Superior temporal gyrus (tissue), 1 donor: Measurements from ENCODE around the gene CLSTN2.

Source experiments
- DNase-seq: peaks from one replicate; pipeline ENCODE4 v3.0.0-alpha.2; 2016; ENCODE audit errors: extremely low spot score

CLSTN2 gene

GRCh38 chr3:140593766-140594165 is 658.8 kb downstream of the CLSTN2 start:
- DNase-seq = no peak

GRCh38 chr3:140595295-140595694 is 660.3 kb downstream of the CLSTN2 start:
- no peak for DNase-seq

- no peak for DNase-seq
Observed at GRCh38 chr3:140597364-140597763, 662.4 kb downstream of the CLSTN2 start.

- DNase-seq = no peak
Observed at GRCh38 chr3:140597792-140598191, 662.8 kb downstream of the CLSTN2 start.

- DNase-seq = no peak
Observed at GRCh38 chr3:140599009-140599408, 664.0 kb downstream of the CLSTN2 start.

GRCh38 chr3:140599496-140599895 is 664.5 kb downstream of the CLSTN2 start:
- no peak for DNase-seq

GRCh38 chr3:140601881-140602280 is 666.9 kb downstream of the CLSTN2 start:
- DNase-seq = no peak

GRCh38 chr3:140602781-140603180 is 667.8 kb downstream of the CLSTN2 start:
- DNase-seq = no peak

- no peak for DNase-seq
Observed at GRCh38 chr3:140603766-140604165, 668.8 kb downstream of the CLSTN2 start.

GRCh38 chr3:140610544-140610943 is 675.6 kb downstream of the CLSTN2 start:
- no peak for DNase-seq

GRCh38 chr3:140614001-140614400 is 679.0 kb downstream of the CLSTN2 start:
- DNase-seq = no peak

- no peak for DNase-seq
Observed at GRCh38 chr3:140617135-140617534, 682.1 kb downstream of the CLSTN2 start.

GRCh38 chr3:140626856-140627255 is 691.9 kb downstream of the CLSTN2 start:
- DNase-seq = no peak
